A549 (cell line): Measurements from ENCODE around the gene ACER3. TPM values are rescaled to one million over a fixed set of nuclear protein-coding genes. Genes with fewer than 3 reads are reported as not detected.

ENCODE experiments used
- ATAC-seq, 2 experiments: fragments of 200-7000 bp in 1 of 2; fragments of >200 bp in 1 of 2; cut with Nextera tagmentation in 1 of 2; cut with Tn5 transposase in 1 of 2; 3 replicates each; pipeline versions ENCODE4 v1.8.0 to v1.9.1; 2018 to 2020; ENCODE audit warnings: mild to moderate bottlenecking in 1 of 2, moderate library complexity in 1 of 2
- CTCF ChIA-PET: fragments of 300-600 bp; sonication (Branson Sonifier 250); formaldehyde crosslinking; extraction: SDS; loops from one replicate; lab custom pipeline; 2021; ENCODE audit warnings: antibody characterized with exemption, inconsistent platforms; lab: Yijun Ruan, JAX
- POLR2A ChIA-PET: fragments of 350-600 bp; formaldehyde crosslinking; extraction: SDS; loops from one replicate; lab custom pipeline; 2021; ENCODE audit warnings: antibody characterized with exemption, inconsistent platforms; lab: Yijun Ruan, JAX
- DNase-seq, 2 experiments: peaks; one replicate each; pipeline versions ENCODE4 v3.0.0 to v3.0.0-alpha.2; 2011 to 2016; ENCODE audit warnings: low read depth in 1 of 2, low spot score in 1 of 2
- FAIRE-seq: peaks from 2 replicates; lab custom pipeline; 2011; peaks lifted over from hg19 to GRCh38; lab: Jason Lieb, UNC
- H3K27ac ChIP-seq, 2 experiments: fragments of >200 bp; sonication (Bioruptor Twin); formaldehyde crosslinking; 3 replicates each; pipeline ENCODE4 v1.5.1; 2016 to 2017
- H3K4me1 ChIP-seq: fragments of >200 bp; sonication (Bioruptor Twin); formaldehyde crosslinking; 3 replicates; pipeline ENCODE4 v1.6.1; 2016
- H3K4me2 ChIP-seq: fragments of >200 bp; sonication (Bioruptor Twin); formaldehyde crosslinking; 3 replicates; pipeline ENCODE4 v1.6.1; 2016
- H3K4me3 ChIP-seq: fragments of >200 bp; sonication (Bioruptor Twin); formaldehyde crosslinking; 3 replicates; pipeline ENCODE4 v1.5.1; 2016
- H3K9me3 ChIP-seq: fragments of >200 bp; sonication (Bioruptor Twin); formaldehyde crosslinking; 3 replicates; pipeline ENCODE4 v1.6.1; 2016
- BCL3 ChIP-seq: fragments of >200 bp; sonication (Bioruptor Twin); formaldehyde crosslinking; IDR thresholded peaks from 3 replicates; pipeline ENCODE4 v1.6.1; 2016
- BHLHE40 ChIP-seq: IDR thresholded peaks from 2 replicates; pipeline ENCODE4 v1.6.1; 2012; ENCODE audit warnings: low read depth, low read length, inconsistent platforms
- CEBPB ChIP-seq, 2 experiments: fragments of >200 bp in 1 of 2; sonication (Bioruptor Twin) in 1 of 2; formaldehyde crosslinking in 1 of 2; IDR thresholded peaks; 2 replicates each; pipeline ENCODE4 v1.6.1; 2012 to 2016
- CHD4 ChIP-seq: fragments of 200-600 bp; sonication (generic); IDR thresholded peaks from 2 replicates; pipeline ENCODE4 v1.6.1; 2016; ENCODE audit warnings: antibody characterized with exemption, mild to moderate bottlenecking, borderline replicate concordance
- E2F6 ChIP-seq: IDR thresholded peaks from 2 replicates; pipeline ENCODE4 v1.6.1; 2012; ENCODE audit warnings: low read depth, borderline replicate concordance
- EP300 ChIP-seq, 2 experiments: fragments of >200 bp; sonication (Bioruptor Twin); formaldehyde crosslinking; IDR thresholded peaks; 2 replicates in 1 of 2; 3 replicates in 1 of 2; pipeline ENCODE4 v1.6.1; 2016 to 2017
- ESRRA ChIP-seq: fragments of 150-350 bp; IDR thresholded peaks from 2 replicates; pipeline ENCODE4 v1.6.1; 2014; ENCODE audit warnings: mild to moderate bottlenecking, low read length, borderline replicate concordance
- FOSL2 ChIP-seq, 2 experiments: fragments of 450-650 bp in 1 of 2; fragments of >200 bp in 1 of 2; sonication (Bioruptor Twin) in 1 of 2; formaldehyde crosslinking; IDR thresholded peaks; 2 replicates each; pipeline versions ENCODE4 v1.5.0 to v1.6.1; 2016 to 2020; ENCODE audit warnings: mild to moderate bottlenecking in 1 of 2, moderate library complexity in 1 of 2
- FOXS1 ChIP-seq: fragments of 250-450 bp; sonication (Bioruptor Pico); IDR thresholded peaks from 2 replicates; pipeline ENCODE4 v1.5.0; 2020; ENCODE audit warnings: mild to moderate bottlenecking, moderate library complexity
- HDAC2 ChIP-seq: fragments of 200-600 bp; sonication (generic); IDR thresholded peaks from 2 replicates; pipeline ENCODE4 v1.6.1; 2016
- HES2 ChIP-seq: fragments of >200 bp; sonication (Bioruptor Twin); formaldehyde crosslinking; IDR thresholded peaks from 2 replicates; pipeline ENCODE4 v1.6.1; 2016
- HEYL ChIP-seq: fragments of 250-450 bp; sonication (Bioruptor Pico); IDR thresholded peaks from 2 replicates; pipeline ENCODE4 v1.8.0; 2021; ENCODE audit warnings: mild to moderate bottlenecking, moderate library complexity
- HMGXB4 ChIP-seq: fragments of 250-450 bp; sonication (Bioruptor Pico); IDR thresholded peaks from 2 replicates; pipeline ENCODE4 v1.5.0; 2021; ENCODE audit warnings: mild to moderate bottlenecking, moderate library complexity, borderline replicate concordance
- HOXA7 ChIP-seq: fragments of 250-450 bp; sonication (Bioruptor Pico); IDR thresholded peaks from 2 replicates; pipeline ENCODE4 v1.5.0; 2020; ENCODE audit warnings: mild to moderate bottlenecking, moderate library complexity
- KDM1A ChIP-seq: fragments of 200-600 bp; sonication (generic); IDR thresholded peaks from 2 replicates; pipeline ENCODE4 v1.6.1; 2016; ENCODE audit warnings: low read depth, mild to moderate bottlenecking
- PBX3 ChIP-seq: IDR thresholded peaks from 2 replicates; pipeline ENCODE4 v1.6.1; 2012
- RCOR1 ChIP-seq: fragments of 150-350 bp; IDR thresholded peaks from 2 replicates; pipeline ENCODE4 v1.6.1; 2014; ENCODE audit warnings: antibody characterized with exemption, low read length, low read depth
- SMC3 ChIP-seq: fragments of >200 bp; sonication (Bioruptor Twin); formaldehyde crosslinking; IDR thresholded peaks from 3 replicates; pipeline ENCODE4 v1.6.1; 2018; ENCODE audit warnings: inconsistent platforms
- SREBF2 ChIP-seq: fragments of 450-650 bp; IDR thresholded peaks from 2 replicates; pipeline ENCODE4 v1.6.1; 2014; ENCODE audit warnings: mild to moderate bottlenecking, moderate library complexity
- TFCP2L1 ChIP-seq: fragments of 250-450 bp; sonication (Bioruptor Pico); IDR thresholded peaks from 2 replicates; pipeline ENCODE4 v1.5.0; 2021; ENCODE audit warnings: mild to moderate bottlenecking
- TP53 ChIP-seq: fragments of 250-450 bp; sonication (Bioruptor Pico); IDR thresholded peaks from 2 replicates; pipeline ENCODE4 v1.5.0; 2021; ENCODE audit warnings: mild to moderate bottlenecking, moderate library complexity
- WGBS: methylation state at CpG from one replicate; pipeline ENCODE4 v1.1.6; 2017; ENCODE audit errors: missing lambda C conversion rate; 5-methylcytosine and 5-hydroxymethylcytosine counted together
- polyA plus RNA-seq, 4 experiments: library from polyadenylated mRNA; depleted of rRNA in 3 of 4; stranded (reverse); fragments of >200 nt; fragmentation: RNase III in 1 of 4; extraction: RNeasy Plus Mini Kit Qiagen cat#74134 plus additional on column Dnase treatment in 1 of 4; gene quantifications; 2 replicates in 3 of 4; 3 replicates in 1 of 4; pipeline ENCODE4 v1.2.3, GENCODE V29; 2011 to 2017

ACER3 gene
- polyA plus RNA-seq, 2 of the 4 experiments (the other 2 are of a cell fraction): 16.0 to 46.6 TPM

- DNase-seq: no peak
- CTCF ChIA-PET: interaction anchor here (1.0 to 1.4 kb wide), 3 partner anchors 24 to 128 kb away, joined by 3 to 4 read pairs (median 4); no protein-coding TSS in a partner anchor
- H3K4me3 ChIP-seq: no peak overlapping the region
- 95% methylated on average over 3 of the region's 3 CpGs for WGBS
- POLR2A ChIA-PET: no interaction called here
- H3K4me1 ChIP-seq: no peaks in the 10 kb centered on the region
- FAIRE-seq: no peak
- ATAC-seq: no peak
- no peak overlapping the region for H3K27ac ChIP-seq
- H3K4me2 ChIP-seq: no peak overlapping the region
- no peaks in the 10 kb centered on the region for H3K9me3 ChIP-seq
- TF ChIP-seq ESRRA (no peak), HOXA7 (CRISPR knock-in tag) (no peak), PBX3 (no peak)
- TF ChIP-seq, all 56 proteins: peak for 0
Measured at GRCh38 chr11:76849376-76849775, 11.3 kb upstream of the ACER3 start.

GRCh38 chr11:76850130-76850529, 10.6 kb upstream of the ACER3 start:
- WGBS: 50% methylated on average over 4 of the region's 4 CpGs
- POLR2A ChIA-PET: no interaction called here
- TF ChIP-seq HMGXB4 (CRISPR knock-in tag): no peak
- H3K4me2 ChIP-seq: no peak overlapping the region
- H3K9me3 ChIP-seq: no peaks in the 10 kb centered on the region
- DNase-seq (no peak), FAIRE-seq (no peak), ATAC-seq (no peak)
- no peak overlapping the region for H3K4me3 ChIP-seq
- CTCF ChIA-PET: interaction anchor here (1.0 to 1.7 kb wide), 6 partner anchors 23 to 128 kb away, joined by 3 to 10 read pairs (median 4); no protein-coding TSS in a partner anchor
- no peaks in the 10 kb centered on the region for H3K4me1 ChIP-seq
- H3K27ac ChIP-seq: no peak overlapping the region

- H3K4me2 ChIP-seq: no peak overlapping the region
- WGBS: 94% methylated on average over 6 of the region's 6 CpGs
- ChIA-PET POLR2A (no interaction called here), CTCF (interaction anchor here (0.6 to 1.7 kb wide), 5 partner anchors 8 to 69 kb away, joined by 3 to 10 read pairs (median 4); no protein-coding TSS in a partner anchor)
- no peaks in the 10 kb centered on the region for H3K9me3 ChIP-seq
- ATAC-seq (no peak), FAIRE-seq (no peak), DNase-seq (no peak)
- H3K4me1 ChIP-seq: no peaks in the 10 kb centered on the region
- H3K27ac ChIP-seq: no peak overlapping the region
- no peak for TF ChIP-seq EP300 (IDR thresholded peaks at IDR 0.05)
- no peak for TF ChIP-seq BHLHE40
- TF ChIP-seq HES2: no peak
- no peak for TF ChIP-seq TFCP2L1 (CRISPR knock-in tag)
- TF ChIP-seq FOSL2 (IDR thresholded peaks at IDR 0.05): no peak
- TF ChIP-seq FOSL2 (CRISPR knock-in tag; IDR thresholded peaks at IDR 0.05): no peak
- no peak overlapping the region for H3K4me3 ChIP-seq
Measured at GRCh38 chr11:76850815-76851214, 9.9 kb upstream of the ACER3 start.

- DNase-seq (no peak), FAIRE-seq (no peak), ATAC-seq (peak; percentile 13 to 22; a peak in 1 of 6 replicates)
- ChIA-PET POLR2A (no interaction called here), CTCF (interaction anchor here (0.7 to 1.8 kb wide), 7 partner anchors 9 to 64 kb away, joined by 3 to 9 read pairs (median 3); no protein-coding TSS in a partner anchor)
- no peak overlapping the region for H3K27ac ChIP-seq
- H3K9me3 ChIP-seq: no peaks in the 10 kb centered on the region
- 80% methylated on average over 1 of the region's 1 CpG for WGBS
- H3K4me2 ChIP-seq: no peak overlapping the region
- no peaks in the 10 kb centered on the region for H3K4me1 ChIP-seq
- no peak overlapping the region for H3K4me3 ChIP-seq
- TF ChIP-seq FOXS1 (CRISPR knock-in tag) (no peak), SREBF2 (no peak), CEBPB (IDR thresholded peaks at IDR 0.05) (no peak), SMC3 (no peak), HMGXB4 (CRISPR knock-in tag) (no peak), KDM1A (no peak), BCL3 (no peak), HDAC2 (no peak), RCOR1 (no peak), TP53 (CRISPR knock-in tag) (no peak), E2F6 (no peak), HEYL (CRISPR knock-in tag) (no peak), CHD4 (no peak), BHLHE40 (no peak)
Measured at GRCh38 chr11:76854709-76855108, 6.0 kb upstream of the ACER3 start.
